Small intestine (tissue), 7 donors: ENCODE results near the gene HOGA1. TPM values are rescaled to one million over a fixed set of nuclear protein-coding genes. Genes with fewer than 3 reads are reported as not detected.
A peak's percentile ranks its signal among the peaks of the same experiment; 100 is the strongest.

Experiments
- DNase-seq, 2 donors: peaks; one replicate each; pipeline versions ENCODE4 v3.0.0 to v3.0.0-alpha.2; 2013
- FAIRE-seq: peaks from 2 replicates; lab custom pipeline; 2012; peaks lifted over from hg19 to GRCh38; lab: Jason Lieb, UNC
- H3K27ac ChIP-seq, 3 donors: one replicate each; pipeline ENCODE4 v1.5.1; 2013; ENCODE audit warnings: low read length in 2 of 3, mild to moderate bottlenecking in 2 of 3, control low read depth in 1 of 3, inconsistent platforms in 1 of 3, low read depth in 1 of 3, moderate library complexity in 1 of 3
- H3K27me3 ChIP-seq, 3 donors: one replicate each; pipeline ENCODE4 v1.6.1; 2013; ENCODE audit warnings: low read length in 3 of 3, inconsistent platforms in 1 of 3; ENCODE audit not compliant: control insufficient read depth in 3 of 3, insufficient read depth in 3 of 3
- H3K36me3 ChIP-seq, 3 donors: one replicate each; pipeline ENCODE4 v1.6.1; 2013; ENCODE audit warnings: low read length in 3 of 3, inconsistent platforms in 1 of 3, low read depth in 1 of 3, mild to moderate bottlenecking in 1 of 3, moderate library complexity in 1 of 3; ENCODE audit not compliant: control insufficient read depth in 3 of 3, insufficient read depth in 2 of 3
- H3K4me1 ChIP-seq, 3 donors: one replicate each; pipeline ENCODE4 v1.6.1; 2013; ENCODE audit warnings: low read length in 2 of 3, inconsistent platforms in 1 of 3, low read depth in 1 of 3, mild to moderate bottlenecking in 1 of 3, moderate library complexity in 1 of 3; ENCODE audit not compliant: control insufficient read depth in 3 of 3, insufficient read depth in 2 of 3
- H3K4me3 ChIP-seq, 3 donors: one replicate each; pipeline ENCODE4 v1.5.1; 2013; ENCODE audit warnings: low read length in 3 of 3, control low read depth in 1 of 3, inconsistent platforms in 1 of 3, low read depth in 1 of 3, mild to moderate bottlenecking in 1 of 3, moderate library complexity in 1 of 3
- H3K9me3 ChIP-seq, 2 donors: one replicate each; pipeline ENCODE4 v1.6.1; 2013; ENCODE audit warnings: low read depth in 1 of 2, low read length in 1 of 2; ENCODE audit not compliant: control insufficient read depth in 2 of 2, insufficient read depth in 1 of 2
- WGBS, 3 donors: extraction: QIAGEN DNeasy Blood & Tissue Kit; methylation state at CpG; one replicate each; pipeline ENCODE4 v1.1.7; 2013; 5-methylcytosine and 5-hydroxymethylcytosine counted together
- polyA plus RNA-seq, 4 donors: library from polyadenylated mRNA; stranded (reverse) in 3 of 4; unstranded in 1 of 4; fragments of 200-250 nt in 3 of 4; fragments of 120-200 nt in 1 of 4; gene quantifications; one replicate each; pipeline versions ENCODE4 v1.2.1 to v1.2.3, GENCODE V29; 2013
- donor health status: healthy with polysubstance abuse.
- donor health status: control.
- donor health status: control.
- donor health status: Bipolar disorder and iron deficiency.
- donor health status: healthy.

Gene HOGA1
- polyA plus RNA-seq, 4 donors, result 0.45 to 12.1 (median 0.66) TPM

DNA sequence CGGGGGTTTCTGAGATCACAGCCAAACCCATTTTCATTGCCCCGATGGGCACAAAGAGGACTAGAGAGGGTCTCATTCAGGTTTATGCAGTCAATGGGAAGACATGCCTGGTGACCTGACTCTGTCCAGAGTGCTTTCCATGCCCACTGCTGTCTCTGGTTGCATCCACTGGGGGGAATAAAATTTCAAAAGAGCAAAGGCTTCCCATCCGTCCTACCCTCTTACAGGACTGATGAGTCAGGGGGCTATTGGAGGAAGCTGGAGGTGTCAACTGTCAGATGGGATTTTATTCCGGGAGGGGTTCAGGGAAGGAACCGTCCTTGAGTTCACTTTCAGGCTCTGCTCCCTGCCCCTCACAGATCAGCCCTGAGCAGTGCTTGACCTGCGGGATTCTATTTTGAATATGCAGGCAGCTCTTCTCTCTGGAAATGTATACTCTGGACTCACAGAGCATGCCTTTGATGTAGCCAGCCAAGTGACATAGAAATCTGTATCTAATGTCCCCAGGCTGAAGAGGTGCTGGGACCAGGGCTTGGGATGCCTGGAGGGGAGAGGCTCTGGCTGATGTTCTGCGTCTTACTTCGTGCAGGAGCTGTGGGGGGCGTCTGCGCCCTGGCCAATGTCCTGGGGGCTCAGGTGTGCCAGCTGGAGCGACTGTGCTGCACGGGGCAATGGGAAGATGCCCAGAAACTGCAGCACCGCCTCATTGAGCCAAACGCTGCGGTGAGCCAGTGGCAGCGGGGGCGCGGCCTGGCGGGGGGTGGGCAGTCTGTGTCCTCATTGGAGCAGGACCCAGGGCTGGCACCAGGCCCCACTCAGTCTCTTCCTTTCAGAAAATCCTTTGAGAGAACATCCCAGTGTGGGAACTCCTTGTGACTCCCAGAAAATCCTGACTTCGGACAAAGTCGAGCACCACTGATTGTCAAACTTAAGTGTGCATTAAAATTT is 17.4 kb downstream of the HOGA1 start:
- 84 to 85% (median 84%) methylated on average over 21 of the region's 21 CpGs for WGBS, 3 donors
- Histone ChIP-seq H3K4me3 (no peak overlapping the region), H3K36me3 (peaks cover 0 to 3% (median 0%) of the 10 kb centered on the region in 3 donors), H3K4me1 (no peaks in the 10 kb centered on the region), H3K27me3 (no peaks in the 10 kb centered on the region), H3K9me3 (no peaks in the 10 kb centered on the region), H3K27ac (no peak overlapping the region)
- no peak for DNase-seq
- FAIRE-seq, result no peak

DNA sequence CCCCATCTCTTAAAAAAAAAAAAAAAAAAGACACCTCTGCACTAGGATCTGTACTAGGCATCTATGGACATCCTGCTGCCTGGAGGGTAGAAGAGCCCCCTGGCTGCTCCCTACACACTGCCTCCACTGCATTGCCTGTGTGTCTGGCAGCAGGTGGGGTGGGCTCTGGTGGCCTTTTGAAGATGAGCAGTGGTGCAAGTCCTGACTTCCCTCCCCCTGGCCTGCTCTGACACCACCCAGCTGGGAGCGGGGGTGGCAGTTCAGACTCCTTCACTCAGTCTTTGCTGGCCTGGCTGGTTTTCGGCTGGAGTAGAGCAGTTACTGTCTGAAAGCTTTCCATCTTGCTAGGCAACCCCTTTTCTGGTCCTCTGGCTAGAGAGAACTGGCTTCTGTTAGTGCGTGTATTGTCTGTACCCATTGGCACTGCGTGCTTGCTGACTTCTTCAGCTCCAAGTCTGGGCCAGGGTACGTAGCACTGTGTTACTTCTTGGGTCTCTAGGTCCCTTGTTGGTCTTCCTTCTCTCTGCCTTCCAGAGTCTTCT is 23.0 kb downstream of the HOGA1 start:
- no peaks in the 10 kb centered on the region for H3K4me1 ChIP-seq
- FAIRE-seq (no peak), DNase-seq (no peak)
- H3K27me3 ChIP-seq, result no peaks in the 10 kb centered on the region
- peaks cover 0 to 4% (median 2%) of the 10 kb centered on the region in 3 donors for H3K36me3 ChIP-seq
- H3K4me3 ChIP-seq, result no peak overlapping the region
- WGBS, 3 donors, result 90 to 93% (median 93%) methylated on average over 5 of the region's 5 CpGs
- H3K9me3 ChIP-seq, result no peaks in the 10 kb centered on the region
- no peak overlapping the region for H3K27ac ChIP-seq

DNA sequence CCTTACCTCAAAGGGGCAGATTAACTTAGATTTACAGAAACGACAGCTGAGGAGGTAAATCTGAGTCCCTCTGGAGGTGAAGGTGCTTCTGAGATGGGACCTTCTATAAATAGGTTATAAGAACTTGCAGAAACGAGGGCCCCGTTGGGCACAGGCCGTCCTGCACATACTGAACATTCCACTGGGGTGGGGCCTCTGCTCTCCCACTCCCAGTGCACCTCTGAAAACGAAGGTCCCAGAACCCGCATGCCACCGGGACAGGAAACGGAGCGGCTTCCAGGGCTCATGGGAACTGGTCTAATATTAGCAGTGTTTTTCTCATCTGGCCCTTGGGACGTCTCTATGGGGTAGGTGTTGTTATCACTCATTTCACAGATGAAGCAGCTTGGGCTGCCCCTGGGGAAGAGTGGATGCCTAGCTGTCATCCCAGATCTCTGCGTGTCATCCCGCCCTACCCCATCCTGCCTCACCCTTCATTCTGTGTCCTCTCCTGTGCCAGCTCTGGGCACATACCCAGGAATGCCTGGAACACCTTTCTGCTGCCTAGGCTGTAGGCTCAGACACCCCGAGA is 24.9 kb downstream of the HOGA1 start:
- H3K36me3 ChIP-seq, result peaks cover 0 to 6% (median 2%) of the 10 kb centered on the region in 3 donors
- DNase-seq, result no peak
- H3K27ac ChIP-seq, result no peak overlapping the region
- H3K9me3 ChIP-seq, result no peaks in the 10 kb centered on the region
- no peaks in the 10 kb centered on the region for H3K27me3 ChIP-seq
- no peak overlapping the region for H3K4me3 ChIP-seq
- 75 to 84% (median 83%) methylated on average over 13 of the region's 13 CpGs for WGBS, 3 donors
- H3K4me1 ChIP-seq, result no peaks in the 10 kb centered on the region
- FAIRE-seq, result no peak

DNA sequence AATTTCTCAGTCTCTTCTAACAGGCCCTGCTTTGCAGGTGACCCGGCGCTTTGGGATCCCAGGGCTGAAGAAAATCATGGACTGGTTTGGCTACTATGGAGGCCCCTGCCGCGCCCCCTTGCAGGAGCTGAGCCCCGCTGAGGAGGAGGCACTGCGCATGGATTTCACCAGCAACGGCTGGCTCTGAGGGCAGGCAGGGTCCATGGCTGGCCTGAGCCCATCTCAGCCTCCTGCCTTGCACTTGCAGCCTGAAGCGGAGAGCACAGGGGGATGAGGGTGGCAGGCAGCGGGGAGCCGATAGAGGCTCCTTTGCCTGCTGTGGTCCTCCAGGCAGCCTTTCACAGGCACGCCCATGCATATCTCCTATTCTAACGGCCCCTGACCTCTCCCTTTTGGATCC is 27.3 kb downstream of the HOGA1 start:
- no peak for DNase-seq
- FAIRE-seq, result no peak
- H3K4me3 ChIP-seq, result no peak overlapping the region
- no peaks in the 10 kb centered on the region for H3K4me1 ChIP-seq
- 82 to 89% (median 88%) methylated on average over 12 of the region's 12 CpGs for WGBS, 3 donors
- H3K9me3 ChIP-seq, result no peaks in the 10 kb centered on the region
- H3K27me3 ChIP-seq, result no peaks in the 10 kb centered on the region
- H3K36me3 ChIP-seq, result peaks cover 0 to 15% (median 2%) of the 10 kb centered on the region in 3 donors
- H3K27ac ChIP-seq, result no peak overlapping the region

DNA sequence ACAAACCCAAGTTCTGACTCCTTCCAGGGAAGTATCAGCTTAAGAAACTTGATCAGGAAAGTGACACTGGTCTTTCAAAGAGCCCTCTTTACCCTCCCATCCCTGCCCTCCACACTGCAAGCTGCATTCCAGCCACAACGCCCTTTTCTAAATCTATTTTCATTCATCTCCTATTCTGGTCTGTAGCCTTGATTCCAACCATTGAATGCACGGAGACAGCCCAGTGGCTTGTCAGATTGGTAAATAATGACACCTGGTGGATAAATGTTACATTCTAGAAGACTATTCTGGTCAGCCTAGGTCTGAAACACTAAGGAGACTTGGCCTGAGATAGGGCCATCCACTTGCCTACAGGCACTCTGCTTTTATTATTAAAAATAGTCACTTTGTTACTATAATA is 28.2 kb downstream of the HOGA1 start:
- DNase-seq, result peak; percentile 45 to 46
- no peak for FAIRE-seq
- H3K36me3 ChIP-seq, result peaks cover 0 to 15% (median 2%) of the 10 kb centered on the region in 3 donors
- H3K9me3 ChIP-seq, result no peaks in the 10 kb centered on the region
- no peaks in the 10 kb centered on the region for H3K4me1 ChIP-seq
- no peak overlapping the region for H3K27ac ChIP-seq
- no peak overlapping the region for H3K4me3 ChIP-seq
- WGBS, 3 donors, result 29 to 41% (median 37%) methylated on average over 2 of the region's 2 CpGs
- no peaks in the 10 kb centered on the region for H3K27me3 ChIP-seq

DNA sequence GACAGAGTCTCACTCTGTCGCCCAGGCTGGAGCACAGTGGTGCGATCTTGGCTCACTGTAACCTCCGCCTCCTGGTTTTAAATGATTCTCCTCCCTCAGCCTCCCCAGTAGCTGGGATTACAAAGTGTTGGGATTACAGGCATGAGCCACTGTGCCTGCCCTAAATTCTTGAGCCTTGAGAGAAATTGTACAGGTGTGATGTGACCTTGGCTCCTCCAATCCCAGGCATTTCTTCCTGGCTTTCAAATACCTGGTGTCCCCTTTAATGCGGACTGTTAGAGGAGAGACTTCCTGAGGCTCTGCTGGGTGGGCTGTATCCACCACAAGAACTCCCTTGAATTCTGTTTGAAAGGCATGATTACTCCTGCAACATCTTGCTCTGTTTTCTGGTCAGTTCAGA is 34.1 kb downstream of the HOGA1 start:
- Histone ChIP-seq H3K36me3 (peaks cover 0 to 14% (median 0%) of the 10 kb centered on the region in 3 donors), H3K9me3 (no peaks in the 10 kb centered on the region), H3K27ac (no peak overlapping the region), H3K4me3 (no peak overlapping the region), H3K4me1 (peaks cover 0 to 5% (median 0%) of the 10 kb centered on the region in 3 donors), H3K27me3 (no peaks in the 10 kb centered on the region)
- DNase-seq (no peak), FAIRE-seq (no peak)
- WGBS, 3 donors, result 86 to 98% (median 95%) methylated on average over 4 of the region's 4 CpGs

DNA sequence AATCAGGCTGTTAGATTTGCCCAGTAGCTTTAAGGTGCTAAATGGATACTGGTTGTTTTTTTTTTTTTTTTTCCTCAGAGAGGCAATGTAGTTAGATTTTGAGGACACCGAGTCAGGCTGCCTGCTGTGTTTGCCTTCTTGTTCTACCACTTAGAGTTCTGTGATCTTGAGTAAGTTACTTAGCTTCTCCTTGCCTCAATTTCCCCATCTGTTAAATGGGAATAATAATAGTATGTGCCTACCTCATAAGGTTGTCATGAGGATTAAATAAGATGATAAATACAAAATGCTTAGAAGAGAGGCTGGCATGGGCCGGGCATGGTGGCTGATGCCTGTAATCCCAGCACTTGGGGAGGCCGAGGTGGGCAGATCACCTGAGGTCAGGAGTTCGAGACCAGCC is 34.5 kb downstream of the HOGA1 start:
- FAIRE-seq (no peak), DNase-seq (no peak)
- peaks cover 0 to 14% (median 0%) of the 10 kb centered on the region in 3 donors for H3K36me3 ChIP-seq
- H3K4me3 ChIP-seq, result no peak overlapping the region
- WGBS, 3 donors, result 88 to 93% (median 92%) methylated on average over 4 of the region's 4 CpGs
- no peak overlapping the region for H3K27ac ChIP-seq
- H3K27me3 ChIP-seq, result no peaks in the 10 kb centered on the region
- peaks cover 0 to 8% (median 0%) of the 10 kb centered on the region in 3 donors for H3K4me1 ChIP-seq
- no peaks in the 10 kb centered on the region for H3K9me3 ChIP-seq

DNA sequence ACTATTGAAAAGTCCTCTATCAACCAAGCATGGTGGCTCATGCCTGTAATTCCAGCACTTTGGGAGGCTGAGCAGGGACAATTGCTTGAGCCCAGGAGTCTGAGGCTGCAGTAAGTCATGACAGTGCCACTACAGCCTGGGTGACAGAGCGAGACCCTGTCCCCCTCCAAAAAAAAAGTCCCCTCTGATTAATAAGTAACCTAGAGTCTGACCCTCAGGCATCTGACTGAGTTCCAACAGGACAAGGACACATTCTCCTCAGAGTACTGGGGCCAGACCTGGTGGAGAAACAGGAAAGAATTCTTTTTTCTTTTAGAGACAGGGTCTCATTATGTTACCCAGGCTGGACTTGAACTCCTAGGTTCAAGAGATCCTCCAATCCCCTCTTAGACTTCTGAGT is 39.1 kb downstream of the HOGA1 start:
- Histone ChIP-seq H3K27ac (no peak overlapping the region), H3K9me3 (no peaks in the 10 kb centered on the region), H3K4me3 (no peak overlapping the region), H3K27me3 (no peaks in the 10 kb centered on the region), H3K36me3 (peaks cover 0 to 3% (median 0%) of the 10 kb centered on the region in 3 donors), H3K4me1 (peaks cover 0 to 8% (median 0%) of the 10 kb centered on the region in 3 donors)
- DNase-seq, result peak in 1 of 2 donors; percentile 29
- FAIRE-seq, result no peak
- WGBS, 3 donors, result 65 to 93% (median 78%) methylated on average over 1 of the region's 1 CpG
